Body of pancreas (tissue), 4 donors: Measurements from ENCODE around the gene THSD4.

Source experiments
- POLR2A ChIP-seq, 3 donors: fragments of 450-650 bp; IDR thresholded peaks; one replicate each; pipeline ENCODE4 v1.6.1; 2016; ENCODE audit warnings: antibody characterized with exemption in 3 of 3, mild to moderate bottlenecking in 2 of 3
- TF ChIP-seq, protein P1 (sequence below), 7 experiments: fragments of 450-650 bp in 4 of 7; fragments of 200-600 bp in 3 of 7; sonication (generic) in 3 of 7; IDR thresholded peaks; one replicate each; pipeline ENCODE4 v1.5.1; 2016 to 2019; ENCODE audit warnings: antibody characterized with exemption in 7 of 7

DNA sequence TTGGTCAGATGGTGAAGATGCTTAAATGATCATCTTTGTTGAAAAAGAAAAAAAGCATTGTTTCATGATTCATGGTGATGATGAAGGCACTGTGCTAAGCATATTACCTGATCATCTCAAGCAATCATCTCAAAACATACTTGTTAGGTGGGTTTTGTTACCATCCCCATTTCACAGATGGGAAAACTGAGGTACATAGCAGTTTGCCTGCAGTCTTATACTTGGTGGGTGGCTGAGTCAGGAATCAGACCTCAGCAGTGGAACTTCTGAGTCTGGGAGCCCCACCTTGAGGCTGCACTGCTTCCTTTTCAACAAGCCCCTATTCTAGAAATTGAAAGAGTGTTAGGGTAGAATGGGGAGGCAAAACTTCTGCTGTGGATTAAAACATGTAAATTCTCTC, 341.1 kb downstream of the THSD4 start:
- TF ChIP-seq, protein P1, sequence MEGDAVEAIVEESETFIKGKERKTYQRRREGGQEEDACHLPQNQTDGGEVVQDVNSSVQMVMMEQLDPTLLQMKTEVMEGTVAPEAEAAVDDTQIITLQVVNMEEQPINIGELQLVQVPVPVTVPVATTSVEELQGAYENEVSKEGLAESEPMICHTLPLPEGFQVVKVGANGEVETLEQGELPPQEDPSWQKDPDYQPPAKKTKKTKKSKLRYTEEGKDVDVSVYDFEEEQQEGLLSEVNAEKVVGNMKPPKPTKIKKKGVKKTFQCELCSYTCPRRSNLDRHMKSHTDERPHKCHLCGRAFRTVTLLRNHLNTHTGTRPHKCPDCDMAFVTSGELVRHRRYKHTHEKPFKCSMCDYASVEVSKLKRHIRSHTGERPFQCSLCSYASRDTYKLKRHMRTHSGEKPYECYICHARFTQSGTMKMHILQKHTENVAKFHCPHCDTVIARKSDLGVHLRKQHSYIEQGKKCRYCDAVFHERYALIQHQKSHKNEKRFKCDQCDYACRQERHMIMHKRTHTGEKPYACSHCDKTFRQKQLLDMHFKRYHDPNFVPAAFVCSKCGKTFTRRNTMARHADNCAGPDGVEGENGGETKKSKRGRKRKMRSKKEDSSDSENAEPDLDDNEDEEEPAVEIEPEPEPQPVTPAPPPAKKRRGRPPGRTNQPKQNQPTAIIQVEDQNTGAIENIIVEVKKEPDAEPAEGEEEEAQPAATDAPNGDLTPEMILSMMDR (IDR thresholded peaks at IDR 0.05): no peak
- no peak for TF ChIP-seq POLR2A (IDR thresholded peaks at IDR 0.05)
